Measurements from ENCODE around the gene MDM1.

- TF ChIP-seq CTCF (IDR thresholded peaks at IDR 0.05; ENCODE audit: poor library complexity) (no peak), EZH2 (IDR thresholded peaks at IDR 0.05; ENCODE audit: borderline replicate concordance) (no peak), EZH2phosphoT487 (IDR thresholded peaks at IDR 0.05; ENCODE audit: low read depth, severe bottlenecking, unreplicated experiment) (no peak)
These were observed 32.2 kb upstream of the MDM1 start for GRCh38 chr12:68364328-68364727.

Data from hepatocyte (in vitro differentiated cells).